ENCODE results near the gene ZNRF2. TPM values are rescaled to one million over a fixed set of nuclear protein-coding genes. Genes with fewer than 3 reads are reported as not detected.
A peak's percentile ranks its signal among the peaks of the same experiment; 100 is the strongest.

Gene ZNRF2
- total RNA-seq: 8.9 TPM
- polyA plus RNA-seq (ENCODE audit: insufficient read depth in 1 of 8, insufficient read length in 8 of 8, low replicate concordance in 1 of 8): 10 to 100 TPM in 4 of 8 donors, 1 to 10 TPM in 4; 7.2 to 12.1 (median 9.9) TPM
- long read RNA-seq, donor 1, partial matches to known transcripts: 0 of 1 reads
- long read RNA-seq, donor 1, other reads (novel, unspliced or antisense): 0 of 1 reads
- long read RNA-seq, donor 2: 0 reads
- long read RNA-seq, donor 3, transcript ZNRF2-201 (5 exons, 3,460 nt): major isoform, 5 of 10 reads
- long read RNA-seq, donor 3, partial matches to known transcripts: 5 of 10 reads
- long read RNA-seq, donor 3, other reads (novel, unspliced or antisense): 0 of 10 reads
- long read RNA-seq, donor 4, partial matches to known transcripts: 0 of 4 reads
- long read RNA-seq, donor 4, other reads (novel, unspliced or antisense): 0 of 4 reads
- long read RNA-seq, donor 5, transcript ZNRF2-201 (5 exons, 3,460 nt): major isoform, 5 of 14 reads
- long read RNA-seq, donor 5, partial matches to known transcripts: 9 of 14 reads
- long read RNA-seq, donor 5, other reads (novel, unspliced or antisense): 0 of 14 reads
- long read RNA-seq, donor 6, transcript ZNRF2-201 (5 exons, 3,460 nt): major isoform, 9 of 19 reads
- long read RNA-seq, donor 6, partial matches to known transcripts: 5 of 19 reads
- long read RNA-seq, donor 6, other reads (novel, unspliced or antisense): 5 of 19 reads
- long read RNA-seq, donor 7, transcript ZNRF2-201 (5 exons, 3,460 nt): major isoform, 7 of 24 reads
- long read RNA-seq, donor 7, partial matches to known transcripts: 17 of 24 reads
- long read RNA-seq, donor 7, other reads (novel, unspliced or antisense): 0 of 24 reads
- long read RNA-seq, donor 8: 0 reads
- long read RNA-seq, donor 9, partial matches to known transcripts: 11 of 14 reads
- long read RNA-seq, donor 9, other reads (novel, unspliced or antisense): 0 of 14 reads
- long read RNA-seq, donor 10, transcript ZNRF2-201 (5 exons, 3,460 nt): major isoform, 6 of 12 reads
- long read RNA-seq, donor 10, partial matches to known transcripts: 6 of 12 reads
- long read RNA-seq, donor 10, other reads (novel, unspliced or antisense): 0 of 12 reads
- long read RNA-seq, donor 11, partial matches to known transcripts: 8 of 11 reads
- long read RNA-seq, donor 11, other reads (novel, unspliced or antisense): 0 of 11 reads

DNA sequence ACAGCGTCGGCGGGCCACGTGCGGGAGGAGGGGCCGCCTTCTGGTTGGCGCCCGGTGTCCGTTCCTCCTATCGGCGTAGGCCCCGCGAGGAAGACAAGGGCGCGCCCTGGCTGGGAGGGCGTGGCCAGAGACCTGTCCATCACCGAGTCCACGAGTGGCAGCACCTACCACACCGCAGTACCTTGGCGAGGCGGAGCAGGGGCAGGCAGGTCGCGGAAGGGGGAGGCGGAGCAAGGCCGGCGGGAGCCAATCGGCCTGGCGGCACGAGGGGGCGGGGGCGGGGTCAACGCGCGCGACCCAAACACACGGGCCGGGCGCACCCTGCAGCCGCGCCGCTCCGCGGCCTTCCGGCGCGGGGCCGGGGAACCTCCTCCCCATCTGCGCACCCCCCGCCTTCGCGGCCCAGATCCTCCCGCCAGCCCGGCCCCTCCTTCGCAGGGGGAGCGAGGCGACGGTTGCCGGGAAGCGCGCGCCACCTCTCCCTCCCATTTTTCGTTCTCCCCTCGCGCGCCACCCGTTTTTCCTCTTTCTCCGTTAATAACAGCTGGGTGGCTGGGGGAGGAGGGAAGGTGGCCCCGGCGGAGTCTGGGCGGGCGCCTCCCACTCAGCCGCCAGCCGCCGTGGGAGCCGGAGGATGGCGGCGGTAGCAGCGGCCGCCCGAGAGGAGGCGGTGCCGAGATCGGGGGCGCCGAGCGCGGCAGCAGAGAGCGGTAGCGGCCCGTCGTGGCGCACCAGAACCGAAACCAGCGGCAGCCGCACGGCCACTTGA is at the start of gene ZNRF2:
TSS of gene ZNRF2 (plus strand) at position 300 of the 769 bp plus-strand sequence. CDS start 761 bp downstream, outside the sequence.
- H3K9me3 ChIP-seq (replicated peaks; ENCODE audit: control insufficient read depth, low read depth, low read length): no peaks in the 10 kb centered on the region
- under 1% methylated on average over 62 of the region's 96 CpGs for WGBS (ENCODE audit: insufficient coverage)
- peak; percentile 99 for DNase-seq
- no peaks in the 10 kb centered on the region for H3K36me3 ChIP-seq (ENCODE audit: control insufficient read depth, insufficient read depth, low read length)
- H3K4me1 ChIP-seq (ENCODE audit: control insufficient read depth, insufficient read depth, low read length): peaks cover 5% of the 10 kb centered on the region
- peak within 1 kb of the TSS; percentile 56 for H3K4me3 ChIP-seq (ENCODE audit: low read length)
- H3K27ac ChIP-seq (ENCODE audit: low read length): peak within 1 kb of the TSS; percentile 94
- H3K27me3 ChIP-seq (ENCODE audit: control insufficient read depth, insufficient read depth, low read length): no peaks in the 10 kb centered on the region

- Histone ChIP-seq H3K27me3 (ENCODE audit: control insufficient read depth, insufficient read depth, low read length) (no peaks in the 10 kb centered on the region), H3K4me3 (ENCODE audit: low read length) (no peak overlapping the region), H3K9me3 (replicated peaks; ENCODE audit: control insufficient read depth, low read depth, low read length) (no peaks in the 10 kb centered on the region), H3K4me1 (ENCODE audit: control insufficient read depth, insufficient read depth, low read length) (peaks cover 15% of the 10 kb centered on the region), H3K27ac (ENCODE audit: low read length) (no peak overlapping the region), H3K36me3 (ENCODE audit: control insufficient read depth, insufficient read depth, low read length) (no peaks in the 10 kb centered on the region)
- 44% methylated on average over 1 of the region's 1 CpG for WGBS (ENCODE audit: insufficient coverage)
- DNase-seq: peak; percentile 46
Observed at GRCh38 chr7:30237271-30237695, 47.1 kb upstream of the ZNRF2 start.

DNA sequence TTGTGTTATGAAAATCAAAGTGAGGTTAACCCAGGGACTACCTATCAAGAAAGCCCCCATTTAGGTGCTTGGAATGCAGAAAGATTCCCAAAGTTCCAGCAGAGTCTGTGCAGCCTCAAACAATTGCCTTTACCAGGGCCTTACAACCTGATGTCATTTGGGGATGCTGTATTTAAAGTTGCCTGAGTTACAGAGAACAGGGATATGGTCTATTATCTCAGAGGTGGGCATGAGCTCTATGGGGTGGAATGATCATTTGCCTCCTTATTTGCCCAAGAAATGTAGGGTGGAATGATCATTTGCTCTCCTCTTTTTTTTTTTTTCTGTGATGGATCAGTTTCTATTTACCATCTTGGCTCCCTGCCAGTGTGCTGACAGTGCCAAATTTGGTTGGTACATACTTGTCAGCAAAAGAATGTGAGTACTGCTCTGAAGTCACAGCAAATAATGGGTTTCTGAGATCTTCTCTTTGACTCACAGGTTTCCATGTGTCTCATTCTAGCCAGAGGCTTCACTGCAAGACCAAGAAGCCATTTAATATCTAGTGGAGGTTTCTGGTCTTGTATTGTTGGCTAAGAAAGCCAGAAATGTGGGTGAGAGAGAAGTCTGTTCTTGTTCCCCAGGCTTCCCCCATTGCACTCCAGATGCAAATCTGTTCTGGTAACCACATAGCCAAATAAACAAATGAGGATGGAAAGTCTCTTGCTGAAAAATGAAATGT is 45.5 kb upstream of the ZNRF2 start:
- Histone ChIP-seq H3K36me3 (ENCODE audit: control insufficient read depth, insufficient read depth, low read length) (no peaks in the 10 kb centered on the region), H3K4me1 (ENCODE audit: control insufficient read depth, insufficient read depth, low read length) (peaks cover 15% of the 10 kb centered on the region), H3K27me3 (ENCODE audit: control insufficient read depth, insufficient read depth, low read length) (no peaks in the 10 kb centered on the region), H3K9me3 (replicated peaks; ENCODE audit: control insufficient read depth, low read depth, low read length) (no peaks in the 10 kb centered on the region), H3K27ac (ENCODE audit: low read length) (peak overlapping the region; percentile 13), H3K4me3 (ENCODE audit: low read length) (no peak overlapping the region)
- peak; percentile 73 for DNase-seq

DNA sequence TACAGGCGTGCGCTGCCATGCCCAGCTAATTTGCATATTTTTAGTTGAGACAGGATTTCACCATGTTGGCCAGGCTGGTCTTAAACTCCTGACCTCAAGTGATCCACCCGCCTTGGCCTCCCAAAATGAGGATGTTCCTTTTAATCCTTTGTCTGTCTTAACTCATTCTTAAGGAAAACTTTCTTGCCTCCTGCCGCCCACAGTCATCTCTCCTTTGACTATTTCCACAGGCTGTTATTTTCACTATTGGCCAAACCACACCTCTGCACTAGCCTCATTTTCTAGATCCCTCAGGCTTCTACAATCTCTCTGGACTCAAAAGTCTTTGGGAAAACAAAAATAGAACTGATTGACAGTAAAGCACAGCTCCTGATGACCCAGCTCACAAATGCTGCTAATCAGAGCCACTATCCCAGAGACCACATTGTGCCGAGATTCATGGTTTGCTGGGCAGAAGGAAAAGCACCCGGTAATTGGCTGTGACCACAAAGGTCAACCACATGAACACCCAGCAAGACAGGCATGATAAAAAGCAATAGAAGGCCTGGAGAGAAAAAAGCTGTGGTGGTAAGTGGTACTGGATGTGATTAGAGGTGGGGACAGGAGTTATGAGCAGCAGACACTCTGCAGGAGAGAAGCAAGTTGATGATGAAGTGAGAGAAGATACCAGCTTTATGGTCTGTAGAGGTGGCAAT is 44.1 kb upstream of the ZNRF2 start:
- H3K4me1 ChIP-seq (ENCODE audit: control insufficient read depth, insufficient read depth, low read length): peaks cover 15% of the 10 kb centered on the region
- no peak overlapping the region for H3K4me3 ChIP-seq (ENCODE audit: low read length)
- H3K36me3 ChIP-seq (ENCODE audit: control insufficient read depth, insufficient read depth, low read length): no peaks in the 10 kb centered on the region
- no peaks in the 10 kb centered on the region for H3K9me3 ChIP-seq (replicated peaks; ENCODE audit: control insufficient read depth, low read depth, low read length)
- no peaks in the 10 kb centered on the region for H3K27me3 ChIP-seq (ENCODE audit: control insufficient read depth, insufficient read depth, low read length)
- DNase-seq: no peak
- H3K27ac ChIP-seq (ENCODE audit: low read length): no peak overlapping the region
- WGBS (ENCODE audit: insufficient coverage): 66% methylated on average over 4 of the region's 6 CpGs

GRCh38 chr7:30241767-30242166 is 42.6 kb upstream of the ZNRF2 start:
- peaks cover 15% of the 10 kb centered on the region for H3K4me1 ChIP-seq (ENCODE audit: control insufficient read depth, insufficient read depth, low read length)
- H3K27me3 ChIP-seq (ENCODE audit: control insufficient read depth, insufficient read depth, low read length): no peaks in the 10 kb centered on the region
- no peaks in the 10 kb centered on the region for H3K9me3 ChIP-seq (replicated peaks; ENCODE audit: control insufficient read depth, low read depth, low read length)
- no peak overlapping the region for H3K4me3 ChIP-seq (ENCODE audit: low read length)
- no peak for DNase-seq
- no peaks in the 10 kb centered on the region for H3K36me3 ChIP-seq (ENCODE audit: control insufficient read depth, insufficient read depth, low read length)
- WGBS (ENCODE audit: insufficient coverage): 94% methylated on average over 2 of the region's 2 CpGs
- no peak overlapping the region for H3K27ac ChIP-seq (ENCODE audit: low read length)

GRCh38 chr7:30244340-30244739 is 40.1 kb upstream of the ZNRF2 start:
- no CpG with 5 or more reads among the region's 5 CpGs for WGBS (ENCODE audit: insufficient coverage)
- no peaks in the 10 kb centered on the region for H3K27me3 ChIP-seq (ENCODE audit: control insufficient read depth, insufficient read depth, low read length)
- DNase-seq: no peak
- no peaks in the 10 kb centered on the region for H3K36me3 ChIP-seq (ENCODE audit: control insufficient read depth, insufficient read depth, low read length)
- H3K9me3 ChIP-seq (replicated peaks; ENCODE audit: control insufficient read depth, low read depth, low read length): no peaks in the 10 kb centered on the region
- H3K4me3 ChIP-seq (ENCODE audit: low read length): no peak overlapping the region
- H3K27ac ChIP-seq (ENCODE audit: low read length): no peak overlapping the region
- peaks cover 4% of the 10 kb centered on the region for H3K4me1 ChIP-seq (ENCODE audit: control insufficient read depth, insufficient read depth, low read length)

DNA sequence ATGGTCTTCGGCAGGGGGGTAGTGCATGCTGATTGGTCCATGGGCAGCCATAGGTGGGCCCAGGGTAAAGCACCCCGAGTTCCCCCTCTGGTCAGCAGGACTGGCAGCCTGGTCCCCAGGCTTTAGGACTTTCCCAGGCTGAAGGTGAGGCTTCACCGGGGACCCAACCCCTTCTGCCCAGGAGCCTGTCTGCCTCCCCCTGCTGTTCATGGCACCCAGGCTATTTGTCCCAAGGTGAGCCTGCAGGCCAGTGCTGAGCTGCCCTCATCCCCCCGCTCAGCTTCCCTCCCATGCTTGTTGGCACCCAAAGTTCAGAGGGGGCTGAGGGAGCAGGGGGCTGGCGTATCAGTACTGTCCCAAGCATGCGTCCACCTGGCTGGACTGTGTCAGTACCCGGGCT is 38.5 kb upstream of the ZNRF2 start:
- H3K9me3 ChIP-seq (replicated peaks; ENCODE audit: control insufficient read depth, low read depth, low read length): no peaks in the 10 kb centered on the region
- no peak overlapping the region for H3K27ac ChIP-seq (ENCODE audit: low read length)
- WGBS (ENCODE audit: insufficient coverage): 91% methylated on average over 6 of the region's 7 CpGs
- H3K36me3 ChIP-seq (ENCODE audit: control insufficient read depth, insufficient read depth, low read length): no peaks in the 10 kb centered on the region
- H3K27me3 ChIP-seq (ENCODE audit: control insufficient read depth, insufficient read depth, low read length): no peaks in the 10 kb centered on the region
- DNase-seq: no peak
- no peaks in the 10 kb centered on the region for H3K4me1 ChIP-seq (ENCODE audit: control insufficient read depth, insufficient read depth, low read length)
- no peak overlapping the region for H3K4me3 ChIP-seq (ENCODE audit: low read length)

DNA sequence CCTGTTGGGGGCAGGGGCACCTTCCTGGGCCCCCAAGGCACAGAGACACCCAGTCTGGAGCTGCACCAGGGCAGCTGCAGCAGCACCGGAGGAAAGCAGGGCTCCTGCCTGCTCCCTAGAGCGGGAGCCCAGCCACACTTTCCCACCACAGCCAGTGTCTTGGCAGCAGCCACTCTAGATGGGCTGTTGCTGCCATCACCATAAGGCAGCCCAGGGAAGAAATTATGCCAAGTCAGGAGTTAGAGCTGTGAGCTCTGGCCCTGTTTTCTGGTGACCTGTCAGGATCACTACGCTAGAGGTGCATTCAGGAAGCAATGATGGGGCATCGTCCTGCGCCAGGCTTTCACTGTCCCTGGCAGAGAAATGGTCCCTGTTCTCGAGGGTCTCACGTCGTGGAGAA is 38.0 kb upstream of the ZNRF2 start:
- Histone ChIP-seq H3K9me3 (replicated peaks; ENCODE audit: control insufficient read depth, low read depth, low read length) (no peaks in the 10 kb centered on the region), H3K4me3 (ENCODE audit: low read length) (no peak overlapping the region), H3K27me3 (ENCODE audit: control insufficient read depth, insufficient read depth, low read length) (no peaks in the 10 kb centered on the region), H3K4me1 (ENCODE audit: control insufficient read depth, insufficient read depth, low read length) (no peaks in the 10 kb centered on the region), H3K27ac (ENCODE audit: low read length) (no peak overlapping the region), H3K36me3 (ENCODE audit: control insufficient read depth, insufficient read depth, low read length) (no peaks in the 10 kb centered on the region)
- no peak for DNase-seq
- WGBS (ENCODE audit: insufficient coverage): 89% methylated on average over 7 of the region's 8 CpGs
